Measurements from ENCODE around the gene BNC1.

The BNC1 gene

DNA sequence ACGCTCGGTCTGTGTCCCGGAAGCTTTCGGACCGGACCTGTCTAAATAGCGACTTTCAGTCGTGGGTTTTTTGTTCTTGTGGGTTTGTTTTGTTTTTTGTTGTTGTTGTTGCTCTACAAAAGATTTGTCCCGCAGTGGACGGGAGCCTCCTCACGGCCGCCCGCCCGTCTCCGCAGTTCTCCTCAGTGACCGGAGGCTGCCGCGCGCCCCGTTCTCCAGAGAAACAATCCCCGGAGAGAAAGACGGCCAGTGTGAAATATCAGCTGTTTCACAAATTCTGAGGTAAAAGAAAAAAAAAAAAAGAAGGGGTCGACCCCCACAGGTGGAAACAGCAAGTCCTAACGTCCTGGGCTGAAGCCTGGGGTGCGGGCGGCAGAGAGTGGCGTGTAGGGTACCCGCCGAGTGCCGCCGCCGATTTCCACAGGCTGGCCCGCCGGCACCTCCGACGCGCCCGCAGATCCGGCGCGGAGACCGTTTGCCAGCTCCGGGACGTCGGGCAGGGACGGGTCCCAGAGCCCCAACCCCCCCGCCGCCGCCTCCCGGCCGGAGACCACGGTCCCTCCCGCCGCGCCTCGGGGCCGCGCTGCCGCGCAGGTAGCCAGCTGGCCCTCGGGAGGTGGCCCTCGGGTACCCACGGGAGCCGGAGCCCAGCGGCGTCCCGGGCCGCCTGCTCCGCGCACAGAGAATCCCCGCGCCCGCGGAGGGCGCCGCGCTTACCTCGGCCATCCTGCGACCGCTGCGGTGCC is 478 bp downstream of the BNC1 start:
- no peak for ATAC-seq
- TF ChIP-seq RARB (CRISPR knock-in tag; IDR thresholded peaks at IDR 0.05) (no peak), GLIS3 (CRISPR knock-in tag; IDR thresholded peaks at IDR 0.05) (no peak), ESRRG (CRISPR knock-in tag; IDR thresholded peaks at IDR 0.05) (no peak), ARNTL (CRISPR knock-in tag; IDR thresholded peaks at IDR 0.05; ENCODE audit: borderline replicate concordance, low read depth) (no peak), ZNF8 (CRISPR knock-in tag; IDR thresholded peaks at IDR 0.05) (no peak), TOX (CRISPR knock-in tag; IDR thresholded peaks at IDR 0.05; ENCODE audit: borderline replicate concordance) (no peak), OSR1 (CRISPR knock-in tag; IDR thresholded peaks at IDR 0.05) (no peak), ISL1 (CRISPR knock-in tag; IDR thresholded peaks at IDR 0.05) (no peak), ZFP3 (CRISPR knock-in tag; IDR thresholded peaks at IDR 0.05) (no peak), ZNF70 (CRISPR knock-in tag; IDR thresholded peaks at IDR 0.05) (no peak), ZNF565 (CRISPR knock-in tag; conservative IDR thresholded peaks at IDR 0.05; ENCODE audit: low read depth) (no peak), BACH2 (CRISPR knock-in tag; IDR thresholded peaks at IDR 0.05; ENCODE audit: borderline replicate concordance) (no peak), ZFP30 (CRISPR knock-in tag; IDR thresholded peaks at IDR 0.05) (no peak), TCF4 (CRISPR knock-in tag; IDR thresholded peaks at IDR 0.05; ENCODE audit: borderline replicate concordance) (no peak), ZC3H10 (CRISPR knock-in tag; IDR thresholded peaks at IDR 0.05) (no peak), PPARA (CRISPR knock-in tag; IDR thresholded peaks at IDR 0.05; ENCODE audit: borderline replicate concordance) (no peak), CSDC2 (CRISPR knock-in tag; IDR thresholded peaks at IDR 0.05) (no peak)
- TF ChIP-seq, protein P1, sequence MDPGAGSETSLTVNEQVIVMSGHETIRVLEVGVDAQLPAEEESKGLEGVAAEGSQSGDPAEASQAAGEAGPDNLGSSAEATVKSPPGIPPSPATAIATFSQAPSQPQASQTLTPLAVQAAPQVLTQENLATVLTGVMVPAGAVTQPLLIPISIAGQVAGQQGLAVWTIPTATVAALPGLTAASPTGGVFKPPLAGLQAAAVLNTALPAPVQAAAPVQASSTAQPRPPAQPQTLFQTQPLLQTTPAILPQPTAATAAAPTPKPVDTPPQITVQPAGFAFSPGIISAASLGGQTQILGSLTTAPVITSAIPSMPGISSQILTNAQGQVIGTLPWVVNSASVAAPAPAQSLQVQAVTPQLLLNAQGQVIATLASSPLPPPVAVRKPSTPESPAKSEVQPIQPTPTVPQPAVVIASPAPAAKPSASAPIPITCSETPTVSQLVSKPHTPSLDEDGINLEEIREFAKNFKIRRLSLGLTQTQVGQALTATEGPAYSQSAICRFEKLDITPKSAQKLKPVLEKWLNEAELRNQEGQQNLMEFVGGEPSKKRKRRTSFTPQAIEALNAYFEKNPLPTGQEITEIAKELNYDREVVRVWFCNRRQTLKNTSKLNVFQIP (CRISPR knock-in tag; IDR thresholded peaks at IDR 0.05; ENCODE audit: borderline replicate concordance, low read depth): no peak
- TF ChIP-seq, protein P2, sequence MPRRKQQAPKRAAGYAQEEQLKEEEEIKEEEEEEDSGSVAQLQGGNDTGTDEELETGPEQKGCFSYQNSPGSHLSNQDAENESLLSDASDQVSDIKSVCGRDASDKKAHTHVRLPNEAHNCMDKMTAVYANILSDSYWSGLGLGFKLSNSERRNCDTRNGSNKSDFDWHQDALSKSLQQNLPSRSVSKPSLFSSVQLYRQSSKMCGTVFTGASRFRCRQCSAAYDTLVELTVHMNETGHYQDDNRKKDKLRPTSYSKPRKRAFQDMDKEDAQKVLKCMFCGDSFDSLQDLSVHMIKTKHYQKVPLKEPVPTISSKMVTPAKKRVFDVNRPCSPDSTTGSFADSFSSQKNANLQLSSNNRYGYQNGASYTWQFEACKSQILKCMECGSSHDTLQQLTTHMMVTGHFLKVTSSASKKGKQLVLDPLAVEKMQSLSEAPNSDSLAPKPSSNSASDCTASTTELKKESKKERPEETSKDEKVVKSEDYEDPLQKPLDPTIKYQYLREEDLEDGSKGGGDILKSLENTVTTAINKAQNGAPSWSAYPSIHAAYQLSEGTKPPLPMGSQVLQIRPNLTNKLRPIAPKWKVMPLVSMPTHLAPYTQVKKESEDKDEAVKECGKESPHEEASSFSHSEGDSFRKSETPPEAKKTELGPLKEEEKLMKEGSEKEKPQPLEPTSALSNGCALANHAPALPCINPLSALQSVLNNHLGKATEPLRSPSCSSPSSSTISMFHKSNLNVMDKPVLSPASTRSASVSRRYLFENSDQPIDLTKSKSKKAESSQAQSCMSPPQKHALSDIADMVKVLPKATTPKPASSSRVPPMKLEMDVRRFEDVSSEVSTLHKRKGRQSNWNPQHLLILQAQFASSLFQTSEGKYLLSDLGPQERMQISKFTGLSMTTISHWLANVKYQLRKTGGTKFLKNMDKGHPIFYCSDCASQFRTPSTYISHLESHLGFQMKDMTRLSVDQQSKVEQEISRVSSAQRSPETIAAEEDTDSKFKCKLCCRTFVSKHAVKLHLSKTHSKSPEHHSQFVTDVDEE (CRISPR knock-in tag; IDR thresholded peaks at IDR 0.05): no peak

DNA sequence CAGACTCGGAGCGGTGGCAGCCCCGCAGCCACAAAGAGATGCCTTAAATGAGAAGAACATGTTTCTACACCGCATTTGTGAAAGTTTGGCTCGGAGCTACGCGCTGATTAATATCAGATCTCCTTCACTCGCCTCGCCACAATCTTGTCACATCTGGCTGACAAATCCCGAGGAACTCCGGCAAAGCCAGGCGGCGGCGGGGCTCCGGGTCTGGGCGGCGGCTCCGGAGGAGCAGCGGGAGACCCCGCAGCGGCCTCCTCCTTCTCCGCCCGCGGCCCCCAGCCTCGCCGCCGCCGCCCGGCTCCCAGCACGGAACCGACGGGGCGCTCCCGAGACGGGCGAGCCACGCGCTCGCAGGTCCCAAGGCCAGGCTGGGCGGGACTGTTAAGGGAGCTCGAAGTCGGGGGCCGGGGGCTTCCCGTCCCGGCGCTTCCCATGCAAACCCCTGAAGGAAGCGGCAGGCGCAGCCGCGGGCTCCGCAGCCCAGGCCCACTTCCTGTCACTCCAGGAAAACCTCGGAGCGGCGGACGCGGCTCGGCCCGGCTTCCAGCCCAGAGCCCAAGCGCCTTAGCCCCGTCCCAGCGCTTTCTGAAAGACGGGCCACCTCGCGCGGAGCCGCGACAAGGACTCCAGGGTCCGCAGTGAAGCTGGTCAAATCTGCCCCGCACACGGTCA is 1.2 kb downstream of the BNC1 start:
- no peak; the same call in 2 of the 3 replicates for ATAC-seq
- TF ChIP-seq TOX (CRISPR knock-in tag; IDR thresholded peaks at IDR 0.05; ENCODE audit: borderline replicate concordance) (no peak), ZNF565 (CRISPR knock-in tag; conservative IDR thresholded peaks at IDR 0.05; ENCODE audit: low read depth) (no peak), BACH2 (CRISPR knock-in tag; IDR thresholded peaks at IDR 0.05; ENCODE audit: borderline replicate concordance) (no peak), PPARA (CRISPR knock-in tag; IDR thresholded peaks at IDR 0.05; ENCODE audit: borderline replicate concordance) (no peak), ZNF70 (CRISPR knock-in tag; IDR thresholded peaks at IDR 0.05) (no peak), OSR1 (CRISPR knock-in tag; IDR thresholded peaks at IDR 0.05) (no peak), ZFP3 (CRISPR knock-in tag; IDR thresholded peaks at IDR 0.05) (no peak), ESRRG (CRISPR knock-in tag; IDR thresholded peaks at IDR 0.05) (no peak), ZFP30 (CRISPR knock-in tag; IDR thresholded peaks at IDR 0.05) (no peak)

DNA sequence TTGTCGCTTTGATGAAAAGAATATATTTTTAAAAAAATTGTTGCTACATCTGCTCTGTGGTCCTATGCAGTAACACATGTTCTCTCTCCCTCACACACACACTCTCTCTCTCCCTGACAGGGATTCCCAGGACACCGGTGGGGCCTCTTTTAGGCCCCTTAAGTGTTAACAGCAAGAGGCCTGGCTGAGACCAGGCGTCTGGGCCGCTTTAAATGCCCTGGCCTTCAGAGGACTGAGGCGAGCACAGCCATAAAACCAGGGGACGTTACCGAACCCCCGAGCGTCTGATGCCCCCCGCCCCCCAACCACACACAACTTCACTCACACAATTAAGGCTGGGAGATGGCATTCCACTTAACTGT is 1.7 kb downstream of the BNC1 start:
- 0 out of 3 replicates have a peak, but pooled peaks have one; percentile 7 for ATAC-seq
- TF ChIP-seq ZFP3 (CRISPR knock-in tag; IDR thresholded peaks at IDR 0.05): no peak
- no peak for TF ChIP-seq CSDC2 (CRISPR knock-in tag; IDR thresholded peaks at IDR 0.05)
- no peak for TF ChIP-seq TOX (CRISPR knock-in tag; IDR thresholded peaks at IDR 0.05; ENCODE audit: borderline replicate concordance)
- TF ChIP-seq ISL1 (CRISPR knock-in tag; IDR thresholded peaks at IDR 0.05): no peak
- TF ChIP-seq TCF4 (CRISPR knock-in tag; IDR thresholded peaks at IDR 0.05; ENCODE audit: borderline replicate concordance): no peak
- no peak for TF ChIP-seq ZNF565 (CRISPR knock-in tag; conservative IDR thresholded peaks at IDR 0.05; ENCODE audit: low read depth)
- TF ChIP-seq ZNF70 (CRISPR knock-in tag; IDR thresholded peaks at IDR 0.05): no peak

DNA sequence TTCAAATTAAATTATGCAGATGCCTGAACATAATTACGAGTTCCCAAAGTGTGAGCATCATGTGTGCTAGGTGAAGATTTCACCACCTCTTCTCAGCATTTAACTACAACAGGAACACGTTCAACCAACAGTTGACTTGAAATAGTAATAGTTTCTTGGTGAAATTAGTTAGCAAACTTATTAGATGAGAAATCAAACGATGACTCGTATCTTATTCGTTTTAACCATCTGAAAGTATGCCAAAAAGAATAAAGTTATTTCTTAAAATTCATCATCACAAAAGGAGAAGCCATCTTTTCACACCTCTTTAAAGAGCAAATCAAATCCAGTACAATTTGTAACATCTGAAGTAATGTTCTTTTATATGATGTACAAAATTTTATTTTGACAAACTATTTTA is 2.3 kb downstream of the BNC1 start:
- no peak for ATAC-seq
- no peak for TF ChIP-seq ZFP30 (CRISPR knock-in tag; IDR thresholded peaks at IDR 0.05)
- no peak for TF ChIP-seq SNAI2 (CRISPR knock-in tag; IDR thresholded peaks at IDR 0.05)
- TF ChIP-seq ZC3H10 (CRISPR knock-in tag; IDR thresholded peaks at IDR 0.05): no peak
- no peak for TF ChIP-seq ZNF565 (CRISPR knock-in tag; conservative IDR thresholded peaks at IDR 0.05; ENCODE audit: low read depth)
- no peak for TF ChIP-seq OSR1 (CRISPR knock-in tag; IDR thresholded peaks at IDR 0.05)
- no peak for TF ChIP-seq GLIS3 (CRISPR knock-in tag; IDR thresholded peaks at IDR 0.05)
- TF ChIP-seq RARB (CRISPR knock-in tag; IDR thresholded peaks at IDR 0.05): no peak
- TF ChIP-seq, protein P1 (CRISPR knock-in tag; IDR thresholded peaks at IDR 0.05; ENCODE audit: borderline replicate concordance, low read depth): no peak
- no peak for TF ChIP-seq ZFP3 (CRISPR knock-in tag; IDR thresholded peaks at IDR 0.05)
- no peak for TF ChIP-seq TCF4 (CRISPR knock-in tag; IDR thresholded peaks at IDR 0.05; ENCODE audit: borderline replicate concordance)
- TF ChIP-seq ESRRG (CRISPR knock-in tag; IDR thresholded peaks at IDR 0.05): no peak
- TF ChIP-seq, protein P2 (CRISPR knock-in tag; IDR thresholded peaks at IDR 0.05): no peak
- no peak for TF ChIP-seq BACH2 (CRISPR knock-in tag; IDR thresholded peaks at IDR 0.05; ENCODE audit: borderline replicate concordance)
- no peak for TF ChIP-seq ZNF70 (CRISPR knock-in tag; IDR thresholded peaks at IDR 0.05)
- TF ChIP-seq ZNF8 (CRISPR knock-in tag; IDR thresholded peaks at IDR 0.05): no peak

Measured in SK-N-SH treated with all-trans-retinoic acid at 6 μM for 48 hours (cell line).